AG09319 (cell line): ENCODE measurements around the gene RAB3IL1.

ENCODE experiments used
- DNase-seq: peaks from one replicate; pipeline ENCODE4 v3.0.0-alpha.2; 2010; ENCODE audit warnings: low read depth; ENCODE audit errors: extremely low read depth
- CTCF ChIP-seq: IDR thresholded peaks from 2 replicates; pipeline ENCODE4 v1.5.1; 2011; ENCODE audit warnings: low read depth, mild to moderate bottlenecking, inconsistent platforms, low read length, moderate library complexity

The RAB3IL1 gene

GRCh38 chr11:61961570-61962212 is 44.3 kb upstream of the RAB3IL1 start:
- no peak for TF ChIP-seq CTCF
- no peak for DNase-seq

- no peak for TF ChIP-seq CTCF
- DNase-seq = no peak
Observed at GRCh38 chr11:61960532-61960931, 43.2 kb upstream of the RAB3IL1 start.

GRCh38 chr11:61959678-61960077 is 42.3 kb upstream of the RAB3IL1 start:
- TF ChIP-seq CTCF = no peak
- no peak for DNase-seq

GRCh38 chr11:61959114-61959513 is 41.7 kb upstream of the RAB3IL1 start:
- DNase-seq = no peak
- TF ChIP-seq CTCF = no peak

- no peak for TF ChIP-seq CTCF
Observed at GRCh38 chr11:61958590-61958989, 41.2 kb upstream of the RAB3IL1 start.

GRCh38 chr11:61957021-61957770 is 39.8 kb upstream of the RAB3IL1 start:
- no peak for DNase-seq
- no peak for TF ChIP-seq CTCF

More at GRCh38 chr11:61958590-61958989, 41.2 kb upstream of the RAB3IL1 start:
- DNase-seq = no peak

- no peak for TF ChIP-seq CTCF
- no peak for DNase-seq
Observed at GRCh38 chr11:61956191-61957020, 39.0 kb upstream of the RAB3IL1 start.
